ENCODE measurements around the gene LDLRAD4.
"Not testable (repeated sequence)": the region's sequence is repeated elsewhere in the genome, so short reads cannot be mapped to it uniquely, and the experiment has no call there.

Gene LDLRAD4

GRCh38 chr18:13332874-13333273 lies 114.3 kb downstream of the LDLRAD4 start:
- TF ChIP-seq POLR2AphosphoS5 (IDR thresholded peaks at IDR 0.05; ENCODE audit: borderline replicate concordance, low read depth, low read length) (no peak), EZH2 (IDR thresholded peaks at IDR 0.05) (no peak), FOXP2 (optimal IDR thresholded peaks at IDR 0.05; ENCODE audit: control extremely low read depth, extremely low read length, insufficient read depth) (no peak)
- no peaks in the 10 kb centered on the region for H3K36me3 ChIP-seq (ENCODE audit: insufficient read depth, low read length)
- H3K9ac ChIP-seq (ENCODE audit: insufficient read length), result no peak overlapping the region
- no peak overlapping the region for H3K4me3 ChIP-seq
- H3K27ac ChIP-seq, result no peak overlapping the region
- no peak for DNase-seq (ENCODE audit: low read depth, low spot score)
- H3K9me3 ChIP-seq (ENCODE audit: low read depth, low read length), result 0 out of 2 replicates have a peak, but pooled peaks cover 4% of the 10 kb centered on the region

GRCh38 chr18:13335903-13336302 lies 117.3 kb downstream of the LDLRAD4 start:
- H3K27ac ChIP-seq, result no peak overlapping the region
- H3K4me3 ChIP-seq, result no peak overlapping the region
- TF ChIP-seq EZH2 (IDR thresholded peaks at IDR 0.05), result no peak
- TF ChIP-seq FOXP2 (optimal IDR thresholded peaks at IDR 0.05; ENCODE audit: control extremely low read depth, extremely low read length, insufficient read depth), result no peak
- TF ChIP-seq POLR2AphosphoS5 (IDR thresholded peaks at IDR 0.05; ENCODE audit: borderline replicate concordance, low read depth, low read length), result no peak
- 0 out of 2 replicates have a peak, but pooled peaks cover 4% of the 10 kb centered on the region for H3K9me3 ChIP-seq (ENCODE audit: low read depth, low read length)
- no peak for DNase-seq (ENCODE audit: low read depth, low spot score)
- no peaks in the 10 kb centered on the region for H3K36me3 ChIP-seq (ENCODE audit: insufficient read depth, low read length)
- no peak overlapping the region for H3K9ac ChIP-seq (ENCODE audit: insufficient read length)

GRCh38 chr18:13336841-13337240 lies 118.3 kb downstream of the LDLRAD4 start:
- no peaks in the 10 kb centered on the region for H3K36me3 ChIP-seq (ENCODE audit: insufficient read depth, low read length)

GRCh38 chr18:13337369-13337768 lies 118.8 kb downstream of the LDLRAD4 start:
- DNase-seq (ENCODE audit: low read depth, low spot score), result no peak
- Histone ChIP-seq H3K9ac (ENCODE audit: insufficient read length) (no peak overlapping the region), H3K4me3 (no peak overlapping the region), H3K27ac (no peak overlapping the region), H3K9me3 (ENCODE audit: low read depth, low read length) (0 out of 2 replicates have a peak, but pooled peaks cover 4% of the 10 kb centered on the region), H3K36me3 (ENCODE audit: insufficient read depth, low read length) (no peaks in the 10 kb centered on the region)
- TF ChIP-seq FOXP2 (optimal IDR thresholded peaks at IDR 0.05; ENCODE audit: control extremely low read depth, extremely low read length, insufficient read depth) (no peak), POLR2AphosphoS5 (IDR thresholded peaks at IDR 0.05; ENCODE audit: borderline replicate concordance, low read depth, low read length) (no peak), EZH2 (IDR thresholded peaks at IDR 0.05) (no peak)

More at GRCh38 chr18:13336841-13337240, 118.3 kb downstream of the LDLRAD4 start:
- TF ChIP-seq FOXP2 (optimal IDR thresholded peaks at IDR 0.05; ENCODE audit: control extremely low read depth, extremely low read length, insufficient read depth), result no peak
- no peak for TF ChIP-seq POLR2AphosphoS5 (IDR thresholded peaks at IDR 0.05; ENCODE audit: borderline replicate concordance, low read depth, low read length)
- TF ChIP-seq EZH2 (IDR thresholded peaks at IDR 0.05), result no peak
- Histone ChIP-seq H3K9me3 (ENCODE audit: low read depth, low read length) (0 out of 2 replicates have a peak, but pooled peaks cover 4% of the 10 kb centered on the region), H3K4me3 (no peak overlapping the region), H3K27ac (no peak overlapping the region), H3K9ac (ENCODE audit: insufficient read length) (no peak overlapping the region)
- DNase-seq (ENCODE audit: low read depth, low spot score), result no peak

GRCh38 chr18:13338318-13338717 lies 119.8 kb downstream of the LDLRAD4 start:
- H3K9ac ChIP-seq (ENCODE audit: insufficient read length), result no peak overlapping the region
- no peak overlapping the region for H3K27ac ChIP-seq
- no peak for DNase-seq (ENCODE audit: low read depth, low spot score)
- H3K36me3 ChIP-seq (ENCODE audit: insufficient read depth, low read length), result no peaks in the 10 kb centered on the region
- TF ChIP-seq POLR2AphosphoS5 (IDR thresholded peaks at IDR 0.05; ENCODE audit: borderline replicate concordance, low read depth, low read length) (no peak), EZH2 (IDR thresholded peaks at IDR 0.05) (no peak), FOXP2 (optimal IDR thresholded peaks at IDR 0.05; ENCODE audit: control extremely low read depth, extremely low read length, insufficient read depth) (no peak)
- no peaks in the 10 kb centered on the region for H3K9me3 ChIP-seq (ENCODE audit: low read depth, low read length)
- no peak overlapping the region for H3K4me3 ChIP-seq

- Histone ChIP-seq H3K9me3 (ENCODE audit: low read depth, low read length) (no peaks in the 10 kb centered on the region), H3K36me3 (ENCODE audit: insufficient read depth, low read length) (no peaks in the 10 kb centered on the region), H3K4me3 (no peak overlapping the region), H3K27ac (no peak overlapping the region), H3K9ac (ENCODE audit: insufficient read length) (no peak overlapping the region)
- no peak for DNase-seq (ENCODE audit: low read depth, low spot score)
- TF ChIP-seq EZH2 (IDR thresholded peaks at IDR 0.05) (no peak), FOXP2 (optimal IDR thresholded peaks at IDR 0.05; ENCODE audit: control extremely low read depth, extremely low read length, insufficient read depth) (no peak), POLR2AphosphoS5 (IDR thresholded peaks at IDR 0.05; ENCODE audit: borderline replicate concordance, low read depth, low read length) (no peak)
Observed at GRCh38 chr18:13339653-13340052, 121.1 kb downstream of the LDLRAD4 start.

GRCh38 chr18:13346449-13346848 lies 127.9 kb downstream of the LDLRAD4 start:
- not testable (repeated sequence) for DNase-seq (ENCODE audit: low read depth, low spot score); H3K36me3 ChIP-seq (ENCODE audit: insufficient read depth, low read length); H3K9me3 ChIP-seq (ENCODE audit: low read depth, low read length); H3K9ac ChIP-seq (ENCODE audit: insufficient read length); H3K27ac ChIP-seq; H3K4me3 ChIP-seq

- no peak overlapping the region for H3K9ac ChIP-seq (ENCODE audit: insufficient read length)
- no peak for TF ChIP-seq EZH2 (IDR thresholded peaks at IDR 0.05)
- TF ChIP-seq FOXP2 (optimal IDR thresholded peaks at IDR 0.05; ENCODE audit: control extremely low read depth, extremely low read length, insufficient read depth), result no peak
- TF ChIP-seq POLR2AphosphoS5 (IDR thresholded peaks at IDR 0.05; ENCODE audit: borderline replicate concordance, low read depth, low read length), result no peak
- no peak overlapping the region for H3K27ac ChIP-seq
- peaks cover 2% of the 10 kb centered on the region; the same call in 1 of the 2 replicates for H3K9me3 ChIP-seq (ENCODE audit: low read depth, low read length)
- no peak overlapping the region for H3K4me3 ChIP-seq
- H3K36me3 ChIP-seq (ENCODE audit: insufficient read depth, low read length), result no peaks in the 10 kb centered on the region
- no peak for DNase-seq (ENCODE audit: low read depth, low spot score)
Observed at GRCh38 chr18:13353084-13353823, 134.7 kb downstream of the LDLRAD4 start.

GRCh38 chr18:13354402-13354801 lies 135.8 kb downstream of the LDLRAD4 start:
- Histone ChIP-seq H3K36me3 (ENCODE audit: insufficient read depth, low read length) (no peaks in the 10 kb centered on the region), H3K4me3 (no peak overlapping the region), H3K9ac (ENCODE audit: insufficient read length) (no peak overlapping the region), H3K27ac (no peak overlapping the region), H3K9me3 (ENCODE audit: low read depth, low read length) (peaks cover under 1% of the 10 kb centered on the region; the same call in 1 of the 2 replicates)
- no peak for DNase-seq (ENCODE audit: low read depth, low spot score)
- TF ChIP-seq EZH2 (IDR thresholded peaks at IDR 0.05), result no peak
- TF ChIP-seq POLR2AphosphoS5 (IDR thresholded peaks at IDR 0.05; ENCODE audit: borderline replicate concordance, low read depth, low read length), result no peak
- no peak for TF ChIP-seq FOXP2 (optimal IDR thresholded peaks at IDR 0.05; ENCODE audit: control extremely low read depth, extremely low read length, insufficient read depth)

All from SK-N-MC (cell line).